VCaP (cell line): ENCODE data around the gene CD72.

Experiments
- H3K27ac ChIP-seq: fragments of 450-650 bp; 2 replicates; pipeline ENCODE4 v1.5.1; 2017
- TF ChIP-seq, protein P1 (sequence below): fragments of 450-650 bp; conservative IDR thresholded peaks from 2 replicates; pipeline ENCODE4 v1.5.1; 2017; ENCODE audit warnings: mild to moderate bottlenecking, moderate library complexity

CD72 gene

DNA sequence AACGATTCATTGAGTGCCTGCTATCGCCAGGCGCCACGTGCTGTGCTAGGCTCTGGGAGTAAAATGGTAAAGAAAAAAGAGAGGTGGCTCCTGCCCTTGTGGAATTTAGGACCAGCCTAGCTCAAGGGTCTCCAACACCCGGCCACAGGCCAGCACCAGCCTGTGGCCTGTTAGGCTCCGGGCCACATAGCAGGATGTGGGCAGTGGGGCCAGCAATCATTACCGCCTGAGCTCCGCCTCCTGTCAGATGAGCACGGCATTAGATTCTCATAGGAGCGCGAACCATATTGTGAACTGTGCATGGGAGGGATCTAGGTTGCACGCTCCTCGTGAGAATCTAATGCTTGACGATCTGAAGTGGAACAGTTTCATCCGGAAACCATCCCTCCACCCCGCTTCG is 38.1 kb upstream of the CD72 start:
- no peak overlapping the region; the same call in 1 of the 2 replicates for H3K27ac ChIP-seq
- TF ChIP-seq, protein P1, sequence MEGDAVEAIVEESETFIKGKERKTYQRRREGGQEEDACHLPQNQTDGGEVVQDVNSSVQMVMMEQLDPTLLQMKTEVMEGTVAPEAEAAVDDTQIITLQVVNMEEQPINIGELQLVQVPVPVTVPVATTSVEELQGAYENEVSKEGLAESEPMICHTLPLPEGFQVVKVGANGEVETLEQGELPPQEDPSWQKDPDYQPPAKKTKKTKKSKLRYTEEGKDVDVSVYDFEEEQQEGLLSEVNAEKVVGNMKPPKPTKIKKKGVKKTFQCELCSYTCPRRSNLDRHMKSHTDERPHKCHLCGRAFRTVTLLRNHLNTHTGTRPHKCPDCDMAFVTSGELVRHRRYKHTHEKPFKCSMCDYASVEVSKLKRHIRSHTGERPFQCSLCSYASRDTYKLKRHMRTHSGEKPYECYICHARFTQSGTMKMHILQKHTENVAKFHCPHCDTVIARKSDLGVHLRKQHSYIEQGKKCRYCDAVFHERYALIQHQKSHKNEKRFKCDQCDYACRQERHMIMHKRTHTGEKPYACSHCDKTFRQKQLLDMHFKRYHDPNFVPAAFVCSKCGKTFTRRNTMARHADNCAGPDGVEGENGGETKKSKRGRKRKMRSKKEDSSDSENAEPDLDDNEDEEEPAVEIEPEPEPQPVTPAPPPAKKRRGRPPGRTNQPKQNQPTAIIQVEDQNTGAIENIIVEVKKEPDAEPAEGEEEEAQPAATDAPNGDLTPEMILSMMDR = no peak

DNA sequence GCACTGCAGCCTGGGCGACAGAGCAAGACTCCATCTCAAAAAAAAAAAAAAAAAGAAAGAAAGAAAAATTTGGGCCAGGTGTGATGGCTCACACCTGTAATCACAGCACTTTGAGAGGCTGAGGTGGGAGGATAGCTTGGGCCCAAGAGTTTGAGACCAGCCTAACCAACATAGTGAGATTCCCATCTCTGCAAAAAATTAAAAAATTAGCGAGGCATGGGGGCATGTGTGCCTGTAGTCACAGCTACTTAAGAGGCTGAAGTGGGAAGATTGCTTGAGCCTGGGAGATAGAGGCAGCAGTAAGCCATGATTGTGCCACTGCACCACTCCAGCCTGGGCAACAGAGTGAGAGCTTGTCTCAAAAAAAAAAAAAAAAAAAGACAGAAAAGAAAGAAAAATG is 35.4 kb upstream of the CD72 start:
- TF ChIP-seq, protein P1 = no peak
- H3K27ac ChIP-seq = no peak overlapping the region

DNA sequence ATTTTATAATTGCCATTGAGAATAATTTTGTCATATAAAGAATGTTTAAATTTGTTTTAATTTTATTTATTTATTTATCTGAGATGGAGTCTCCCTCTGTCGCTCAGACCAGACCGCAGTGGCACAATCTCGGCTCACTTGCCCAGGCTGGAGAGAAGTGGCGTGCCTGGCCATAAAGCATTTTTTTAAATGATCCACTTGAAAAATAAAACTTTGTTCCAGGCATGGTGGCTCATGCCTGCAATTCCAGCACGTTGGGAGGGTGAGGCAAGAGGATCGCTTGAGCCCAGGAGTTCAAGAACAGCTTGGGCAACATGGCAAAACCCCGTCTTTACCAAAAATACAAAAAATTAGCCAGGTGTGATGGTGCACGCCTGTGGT is 34.6 kb upstream of the CD72 start:
- TF ChIP-seq, protein P1 = no peak
- H3K27ac ChIP-seq = no peak overlapping the region

DNA sequence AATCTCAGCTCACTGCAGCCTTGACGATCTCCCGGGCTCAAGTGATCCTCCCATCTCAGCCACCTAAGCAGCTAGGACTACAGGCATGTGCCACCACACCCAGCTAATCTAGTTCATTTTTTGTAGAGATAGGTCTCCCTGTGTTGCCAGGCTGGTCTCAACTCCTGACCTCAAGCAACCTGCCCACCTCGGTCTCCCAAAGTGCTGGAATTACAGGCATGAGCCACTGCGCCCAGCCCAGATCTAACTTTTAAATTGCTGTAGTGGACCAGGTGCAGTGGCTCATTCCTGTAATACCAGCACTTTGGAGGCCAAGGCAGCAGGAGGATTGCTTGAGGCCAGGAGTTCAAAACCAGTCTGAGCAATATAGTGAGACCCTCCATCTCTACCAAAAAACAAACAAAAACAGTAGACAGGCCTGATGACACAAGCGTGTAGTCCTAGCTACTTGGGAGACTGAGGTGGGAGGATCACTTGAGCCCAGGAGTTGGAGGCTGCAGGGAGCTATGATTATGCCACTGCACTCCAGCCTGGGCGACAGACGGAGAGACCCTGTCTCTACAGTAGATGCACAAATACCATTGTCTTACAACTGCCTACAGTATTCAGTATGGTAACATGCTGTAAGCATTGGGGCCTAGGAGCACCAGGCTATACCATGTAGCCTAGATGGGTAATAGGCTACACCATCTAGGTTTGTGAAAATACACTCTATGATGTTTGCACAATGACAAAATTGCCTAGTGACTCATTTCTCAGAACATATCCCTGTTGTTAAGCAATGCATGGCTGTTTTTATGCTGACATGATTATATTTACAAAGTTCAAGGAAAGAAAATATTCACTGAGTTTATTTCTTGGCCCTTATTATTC is 34.0 kb upstream of the CD72 start:
- H3K27ac ChIP-seq = no peak overlapping the region
- TF ChIP-seq, protein P1 = no peak

DNA sequence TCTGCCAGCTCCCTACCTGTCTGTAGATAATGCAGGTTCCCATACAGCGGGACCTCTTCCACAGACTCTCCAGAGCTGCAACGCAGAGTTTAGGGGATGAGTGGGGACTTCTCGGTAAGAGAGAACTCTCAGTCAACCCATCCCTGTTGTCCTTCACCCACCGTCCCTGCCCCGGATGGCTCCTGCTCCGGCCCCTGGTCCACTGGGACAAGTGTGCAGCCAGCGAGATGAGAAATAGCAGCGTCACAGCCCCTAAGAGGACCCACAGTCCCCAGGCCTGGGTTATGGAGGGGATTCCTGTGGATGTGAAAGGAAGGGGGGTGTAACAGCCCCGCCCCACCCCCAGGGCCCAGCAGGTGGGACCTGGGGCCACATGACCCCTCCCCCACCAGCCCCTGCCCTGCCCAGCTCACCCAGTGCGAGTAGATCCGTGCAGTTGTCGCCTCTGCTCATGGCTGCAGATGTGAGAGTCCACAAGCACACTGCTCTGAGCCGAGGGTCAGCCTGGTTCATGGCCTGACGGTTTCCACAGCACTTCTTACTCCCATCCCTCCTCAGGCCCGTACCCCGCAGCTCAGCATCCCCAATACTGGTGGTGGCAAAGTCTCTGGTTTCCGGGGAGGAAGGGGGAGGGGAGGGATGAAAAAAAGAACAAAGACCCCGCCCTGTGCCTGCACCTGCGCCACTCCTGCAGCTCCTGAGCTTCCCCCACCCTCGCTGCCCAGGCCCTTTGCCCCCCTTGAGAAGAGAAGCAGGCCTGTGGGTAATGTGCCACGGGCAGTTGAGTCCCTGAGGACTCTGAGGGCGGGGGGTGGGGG is 32.3 kb upstream of the CD72 start, which contains the start of gene SIT1:
TSS of gene SIT1 (minus strand) at position 591 of the 818 bp plus-strand sequence. CDS start at position 513, 78 bp downstream.
- H3K27ac ChIP-seq = no peak within 1 kb of the TSS
- TF ChIP-seq, protein P1 = no peak

DNA sequence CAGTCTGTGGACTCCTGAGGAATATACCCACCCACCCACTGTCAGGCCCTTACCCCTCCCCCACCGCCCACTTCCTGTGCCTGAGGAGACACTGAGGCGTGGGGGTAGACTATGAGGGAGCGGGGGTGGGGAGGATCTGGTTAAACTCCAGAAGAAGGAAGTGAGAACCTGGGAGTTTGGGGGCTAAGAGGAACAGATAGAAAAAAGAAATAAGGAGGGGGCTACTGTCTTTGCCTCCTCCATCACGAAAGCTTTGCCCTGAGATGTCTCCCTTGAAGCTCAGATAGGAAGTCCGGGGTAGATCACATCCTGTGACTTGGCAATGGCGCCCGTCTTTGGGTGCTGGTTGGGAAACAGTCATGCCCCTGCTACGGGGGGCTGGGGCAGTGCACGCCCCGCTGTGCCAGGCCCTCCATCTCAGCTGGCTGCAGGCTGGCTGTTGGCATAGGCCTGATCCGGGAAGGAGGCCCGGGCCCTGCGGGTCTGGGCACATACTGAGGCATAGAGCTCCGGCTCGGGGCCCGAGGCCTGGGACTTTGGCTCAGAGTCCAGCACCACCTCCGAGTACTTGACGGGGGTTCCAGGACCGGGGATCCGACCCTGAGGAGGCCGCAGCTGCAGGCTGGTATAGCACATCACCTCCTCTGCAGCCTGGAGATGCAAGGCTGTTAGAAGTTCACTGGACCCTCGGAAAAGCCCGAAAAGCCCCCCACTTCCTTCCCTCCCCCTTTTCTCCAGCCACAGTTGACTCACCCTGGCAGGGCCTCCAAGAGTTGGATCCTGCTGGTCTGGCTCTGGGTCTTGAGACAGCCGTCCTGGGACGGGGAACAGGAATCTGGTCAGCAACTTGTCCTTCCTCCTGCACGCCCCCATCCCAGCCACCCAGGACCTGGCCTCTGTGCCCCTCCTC is 31.5 kb upstream of the CD72 start:
- H3K27ac ChIP-seq = no peak overlapping the region
- TF ChIP-seq, protein P1 = no peak
